ENCODE results near the gene ECHS1. TPM values are rescaled to one million over a fixed set of nuclear protein-coding genes. Genes with fewer than 3 reads are reported as not detected.
"Not testable (repeated sequence)": the region's sequence is repeated elsewhere in the genome, so short reads cannot be mapped to it uniquely, and the experiment has no call there.

Gene ECHS1
- total RNA-seq, 3 donors from 2014 or later, result 53.1 to 55.6 (median 53.9) TPM

DNA sequence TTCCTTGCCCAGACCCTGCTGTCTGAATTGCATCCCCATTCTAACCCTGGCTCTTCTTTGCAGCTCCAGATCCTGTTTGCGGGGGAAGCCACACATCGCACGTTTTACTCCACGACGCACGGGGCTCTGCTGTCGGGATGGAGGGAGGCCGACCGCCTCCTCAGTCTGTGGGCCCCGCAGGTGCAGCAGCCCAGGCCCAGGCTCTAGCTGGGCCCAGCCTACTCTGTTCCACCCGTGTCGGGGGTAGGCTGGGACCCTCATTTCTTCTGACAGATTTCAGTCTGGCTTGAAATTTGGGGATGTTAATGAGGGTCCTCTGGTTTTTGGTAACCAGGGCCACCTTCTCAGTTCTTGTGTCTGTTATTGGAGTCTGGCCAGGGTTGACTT is 18.1 kb upstream of the ECHS1 start:
- Mint-ChIP-seq H3K27me3 (ENCODE audit: low read depth) (no peaks in the 10 kb centered on the region), H3K4me1 (ENCODE audit: low read depth) (peaks cover 56% of the 10 kb centered on the region), H3K36me3 (ENCODE audit: insufficient read depth) (peaks cover 3% of the 10 kb centered on the region), H3K9me3 (no peaks in the 10 kb centered on the region), H3K4me3 (peak overlapping the region; percentile 48)
- ATAC-seq (no peak), DNase-seq (no peak)

DNA sequence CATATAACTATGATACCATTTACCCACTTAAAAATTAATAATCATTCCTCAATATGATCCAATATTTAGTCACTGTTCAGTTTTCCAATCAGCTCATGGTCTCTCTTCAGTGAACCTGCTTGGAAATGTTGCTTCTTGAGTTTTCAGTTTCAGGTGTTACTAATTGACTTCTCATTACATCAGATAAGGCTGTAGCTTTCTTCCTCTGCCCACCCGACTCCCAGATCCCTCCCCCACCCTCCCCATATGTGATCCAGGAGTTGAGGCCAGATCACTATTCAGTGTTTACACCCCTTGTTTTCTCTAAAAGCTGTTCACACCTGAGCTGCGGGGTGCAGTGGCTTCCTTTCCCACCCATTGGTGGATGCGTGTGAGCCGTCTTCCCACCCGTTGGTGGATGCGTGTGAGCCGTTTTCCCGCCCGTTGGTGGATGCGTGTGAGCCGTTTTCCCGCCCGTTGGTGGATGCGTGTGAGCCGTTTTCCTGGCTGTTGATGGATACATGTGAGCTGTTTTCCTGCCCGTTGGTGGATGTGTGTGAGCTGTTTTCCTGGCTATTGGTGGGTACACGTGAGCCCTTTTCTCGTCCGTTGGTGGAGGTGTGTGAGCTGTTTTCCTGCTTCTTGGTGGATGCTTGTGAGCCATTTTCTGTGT is 17.6 kb upstream of the ECHS1 start:
- peaks cover 53% of the 10 kb centered on the region for H3K4me1 Mint-ChIP-seq (ENCODE audit: low read depth)
- H3K36me3 Mint-ChIP-seq (ENCODE audit: insufficient read depth), result peaks cover 3% of the 10 kb centered on the region
- no peaks in the 10 kb centered on the region for H3K27me3 Mint-ChIP-seq (ENCODE audit: low read depth)
- DNase-seq, result no peak
- ATAC-seq, result peak; percentile 7 to 16
- H3K9me3 Mint-ChIP-seq, result no peaks in the 10 kb centered on the region
- peak overlapping the region; percentile 65 for H3K4me3 Mint-ChIP-seq

DNA sequence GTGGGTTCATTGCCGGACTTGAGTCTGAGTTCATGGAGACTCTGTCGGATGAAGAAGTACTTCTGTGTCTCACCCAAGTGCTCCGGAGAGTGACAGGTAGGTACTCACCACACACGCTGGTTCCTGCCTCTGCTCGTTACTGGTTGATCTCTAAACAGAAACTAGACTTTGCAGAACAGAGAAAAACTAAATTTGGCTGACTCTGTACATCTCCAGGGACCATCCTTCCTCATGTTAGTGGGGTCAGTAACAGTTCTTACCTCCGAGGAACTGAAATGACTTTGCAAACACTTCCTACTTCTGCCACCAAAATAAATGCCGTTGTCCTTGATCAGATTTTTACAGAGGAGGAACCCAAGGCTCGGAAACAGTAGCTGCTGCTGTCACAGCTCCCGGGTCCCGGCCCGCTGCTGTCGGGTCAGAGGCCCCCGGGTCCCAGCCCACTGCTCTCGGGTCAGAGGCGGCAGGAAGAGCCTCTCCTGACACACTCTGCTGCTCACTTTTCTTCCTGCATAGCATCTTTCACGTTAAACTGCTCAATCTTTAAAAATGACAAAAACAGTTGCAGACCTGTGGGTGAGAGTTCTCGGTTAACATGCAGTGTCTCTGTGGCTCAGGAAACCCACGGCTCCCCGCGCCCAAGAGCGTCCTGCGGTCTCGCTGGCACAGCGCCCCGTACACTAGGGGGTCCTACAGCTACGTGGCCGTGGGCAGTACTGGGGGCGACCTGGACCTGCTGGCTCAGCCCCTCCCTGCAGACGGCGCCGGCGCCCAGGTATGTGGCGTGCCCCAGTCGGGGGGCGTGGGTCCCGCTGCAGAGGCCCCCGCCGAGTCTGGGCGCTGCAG is 16.0 kb upstream of the ECHS1 start:
- Mint-ChIP-seq H3K27me3 (ENCODE audit: low read depth) (no peaks in the 10 kb centered on the region), H3K4me1 (ENCODE audit: low read depth) (peaks cover 42% of the 10 kb centered on the region), H3K4me3 (peak overlapping the region; percentile 76), H3K36me3 (ENCODE audit: insufficient read depth) (no peaks in the 10 kb centered on the region), H3K9me3 (no peaks in the 10 kb centered on the region)
- ATAC-seq, result peak; percentile 49 to 58
- peak; percentile 35 for DNase-seq

DNA sequence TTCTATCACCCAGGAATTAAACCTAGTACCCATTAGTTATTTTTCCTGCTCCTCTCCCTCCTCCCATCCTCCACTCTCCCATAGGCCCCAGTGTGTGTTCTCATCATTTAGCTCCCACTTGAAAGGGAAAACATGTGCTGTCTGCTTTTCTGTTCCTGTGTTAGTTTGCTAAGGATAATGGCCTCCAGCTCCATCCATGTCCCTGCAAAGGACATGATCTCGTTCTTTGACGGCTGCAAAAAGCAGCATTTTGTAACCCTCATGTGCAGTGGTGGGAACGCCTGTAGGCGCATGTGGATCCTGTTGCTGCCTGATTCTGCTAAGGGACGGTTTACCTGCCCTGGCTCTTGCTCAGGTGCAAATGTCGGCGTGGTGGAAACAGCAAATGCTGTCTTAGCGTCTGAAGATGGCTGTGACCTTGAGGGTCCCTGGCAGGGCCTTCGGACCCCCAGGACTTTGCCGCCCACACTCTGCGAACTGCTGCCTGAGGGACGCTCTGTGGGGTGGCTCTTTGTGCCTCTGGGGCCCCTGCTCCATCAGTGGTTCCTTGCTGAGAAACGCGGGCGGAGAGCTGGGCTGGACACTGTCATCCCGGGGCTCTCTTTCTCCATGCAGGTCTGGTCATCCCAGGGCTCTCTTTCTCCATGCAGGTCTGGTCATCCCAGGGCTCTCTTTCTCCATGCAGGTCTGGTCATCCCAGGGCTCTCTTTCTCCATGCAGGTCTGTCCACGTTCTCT is 15.2 kb upstream of the ECHS1 start:
- ATAC-seq, result no peak
- no peaks in the 10 kb centered on the region for H3K36me3 Mint-ChIP-seq (ENCODE audit: insufficient read depth)
- peaks cover 40% of the 10 kb centered on the region for H3K4me1 Mint-ChIP-seq (ENCODE audit: low read depth)
- H3K4me3 Mint-ChIP-seq, result peak overlapping the region; percentile 76
- no peaks in the 10 kb centered on the region for H3K9me3 Mint-ChIP-seq
- no peak for DNase-seq
- H3K27me3 Mint-ChIP-seq (ENCODE audit: low read depth), result no peaks in the 10 kb centered on the region

GRCh38 chr10:133386951-133387350 is 13.8 kb upstream of the ECHS1 start:
- H3K4me1 Mint-ChIP-seq (ENCODE audit: low read depth), result peaks cover 38% of the 10 kb centered on the region
- H3K9me3 Mint-ChIP-seq; H3K36me3 Mint-ChIP-seq (ENCODE audit: insufficient read depth); ATAC-seq; H3K4me3 Mint-ChIP-seq; H3K27me3 Mint-ChIP-seq (ENCODE audit: low read depth); DNase-seq: not testable (repeated sequence)

DNA sequence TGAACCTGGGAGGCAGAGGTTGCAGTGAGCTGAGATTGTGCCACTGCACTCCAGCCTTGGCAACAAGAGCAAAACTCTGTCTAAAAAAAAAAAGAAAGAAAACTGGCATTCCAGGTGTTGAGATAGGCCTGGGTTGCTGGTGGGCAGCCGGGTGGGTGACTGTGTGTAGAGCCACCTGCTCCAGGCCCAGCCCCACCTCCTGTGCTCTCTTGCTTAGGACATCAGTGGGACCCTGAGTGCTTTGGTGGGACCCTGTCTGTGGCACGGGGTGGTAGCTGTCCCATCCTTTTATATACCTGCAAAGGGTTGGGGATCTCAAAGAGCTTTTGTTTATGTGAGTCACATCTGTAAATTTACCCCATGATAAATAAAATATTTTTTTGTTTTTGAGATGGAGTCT is 12.1 kb upstream of the ECHS1 start:
- H3K36me3 Mint-ChIP-seq (ENCODE audit: insufficient read depth), result no peaks in the 10 kb centered on the region
- no peak for DNase-seq
- no peaks in the 10 kb centered on the region for H3K9me3 Mint-ChIP-seq
- no peak overlapping the region for H3K4me3 Mint-ChIP-seq
- no peak for ATAC-seq
- H3K4me1 Mint-ChIP-seq (ENCODE audit: low read depth), result peaks cover 22% of the 10 kb centered on the region
- no peaks in the 10 kb centered on the region for H3K27me3 Mint-ChIP-seq (ENCODE audit: low read depth)

GRCh38 chr10:133384071-133384470 is 10.9 kb upstream of the ECHS1 start:
- Mint-ChIP-seq H3K27me3 (ENCODE audit: low read depth) (no peaks in the 10 kb centered on the region), H3K4me3 (no peak overlapping the region), H3K4me1 (ENCODE audit: low read depth) (peaks cover 18% of the 10 kb centered on the region), H3K9me3 (no peaks in the 10 kb centered on the region), H3K36me3 (ENCODE audit: insufficient read depth) (no peaks in the 10 kb centered on the region)
- no peak for ATAC-seq
- no peak for DNase-seq

DNA sequence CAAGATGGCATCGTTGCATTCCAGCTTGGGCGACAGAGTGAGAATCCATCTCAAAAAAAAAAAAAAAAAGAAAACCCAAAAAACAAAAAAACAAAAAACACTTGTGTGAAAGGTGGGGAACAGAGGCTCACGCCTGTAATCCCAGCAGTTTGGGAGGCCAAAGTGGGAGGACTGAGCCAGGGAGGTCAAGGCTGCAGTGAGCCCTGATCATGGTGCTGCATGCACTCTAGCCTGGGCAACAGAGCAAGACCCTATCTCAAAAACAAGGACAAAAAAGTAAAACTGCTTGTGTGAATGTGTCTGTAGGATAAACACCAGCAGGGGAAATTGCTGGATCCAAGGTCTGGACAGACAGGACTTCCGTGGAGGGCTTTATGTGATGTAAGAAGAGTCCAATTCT is 10.4 kb upstream of the ECHS1 start:
- ATAC-seq (no peak), DNase-seq (no peak)
- Mint-ChIP-seq H3K27me3 (ENCODE audit: low read depth) (no peaks in the 10 kb centered on the region), H3K36me3 (ENCODE audit: insufficient read depth) (no peaks in the 10 kb centered on the region), H3K4me1 (ENCODE audit: low read depth) (peaks cover 13% of the 10 kb centered on the region), H3K9me3 (no peaks in the 10 kb centered on the region), H3K4me3 (no peak overlapping the region)

GRCh38 chr10:133381036-133381435 is 7.9 kb upstream of the ECHS1 start:
- no peak overlapping the region for H3K4me3 Mint-ChIP-seq
- no peaks in the 10 kb centered on the region for H3K9me3 Mint-ChIP-seq
- DNase-seq (no peak), ATAC-seq (no peak)
- no peaks in the 10 kb centered on the region for H3K36me3 Mint-ChIP-seq (ENCODE audit: insufficient read depth)
- no peaks in the 10 kb centered on the region for H3K27me3 Mint-ChIP-seq (ENCODE audit: low read depth)
- H3K4me1 Mint-ChIP-seq (ENCODE audit: low read depth), result peaks cover 12% of the 10 kb centered on the region

- Mint-ChIP-seq H3K4me3 (peak overlapping the region; percentile 72), H3K9me3 (no peaks in the 10 kb centered on the region), H3K36me3 (ENCODE audit: insufficient read depth) (no peaks in the 10 kb centered on the region), H3K27me3 (ENCODE audit: low read depth) (no peaks in the 10 kb centered on the region), H3K4me1 (ENCODE audit: low read depth) (peaks cover 12% of the 10 kb centered on the region)
- ATAC-seq (peak in 1 of 2 donors; percentile 1), DNase-seq (no peak)
Observed at GRCh38 chr10:133379801-133380666, 6.9 kb upstream of the ECHS1 start.

GRCh38 chr10:133379152-133379800 is 6.1 kb upstream of the ECHS1 start, which contains the start of gene PAOX:
PAOX (plus strand) TSS chr10:133379262; CDS start chr10:133379317, 55 bp downstream.
- Mint-ChIP-seq H3K36me3 (ENCODE audit: insufficient read depth) (no peaks in the 10 kb centered on the region), H3K4me1 (ENCODE audit: low read depth) (peaks cover 12% of the 10 kb centered on the region), H3K27me3 (ENCODE audit: low read depth) (no peaks in the 10 kb centered on the region), H3K9me3 (no peaks in the 10 kb centered on the region), H3K4me3 (peak within 1 kb of the TSS; percentile 81)
- DNase-seq (peak; percentile 57), ATAC-seq (peak; percentile 74 to 75)

GRCh38 chr10:133378251-133379096 is 5.3 kb upstream of the ECHS1 start:
- peaks cover 15% of the 10 kb centered on the region for H3K4me1 Mint-ChIP-seq (ENCODE audit: low read depth)
- no peaks in the 10 kb centered on the region for H3K27me3 Mint-ChIP-seq (ENCODE audit: low read depth)
- ATAC-seq (peak; percentile 65 to 66), DNase-seq (peak; percentile 49)
- no peaks in the 10 kb centered on the region for H3K9me3 Mint-ChIP-seq
- H3K36me3 Mint-ChIP-seq (ENCODE audit: insufficient read depth), result no peaks in the 10 kb centered on the region
- H3K4me3 Mint-ChIP-seq, result peak overlapping the region; percentile 81

GRCh38 chr10:133377818-133378250 is 4.7 kb upstream of the ECHS1 start:
- Mint-ChIP-seq H3K4me1 (ENCODE audit: low read depth) (peaks cover 15% of the 10 kb centered on the region), H3K4me3 (peak overlapping the region; percentile 81), H3K27me3 (ENCODE audit: low read depth) (no peaks in the 10 kb centered on the region), H3K9me3 (no peaks in the 10 kb centered on the region), H3K36me3 (ENCODE audit: insufficient read depth) (no peaks in the 10 kb centered on the region)
- ATAC-seq (no peak), DNase-seq (no peak)
